Mesothelial cell of epicardium (in vitro differentiated cells): ENCODE data around the gene NYNRIN. TPM values are rescaled to one million over a fixed set of nuclear protein-coding genes. Genes with fewer than 3 reads are reported as not detected.

Source experiments
- DNase-seq, 2 experiments: peaks; one replicate each; pipeline ENCODE4 v3.0.0; 2021; ENCODE audit warnings: low spot score in 2 of 2; ENCODE audit not compliant: unreplicated experiment in 2 of 2
- H3K27ac Mint-ChIP-seq: 2 replicates; pipeline ENCODE4 v1.8.0; 2021; ENCODE audit warnings: mixed read lengths
- H3K27me3 Mint-ChIP-seq: 2 replicates; pipeline ENCODE4 v1.8.0; 2021; ENCODE audit warnings: low read depth, mixed read lengths
- H3K36me3 Mint-ChIP-seq: 2 replicates; pipeline ENCODE4 v1.8.0; 2021; ENCODE audit warnings: mixed read lengths
- H3K4me1 Mint-ChIP-seq: 2 replicates; pipeline ENCODE4 v1.8.0; 2021; ENCODE audit warnings: mixed read lengths
- H3K4me3 Mint-ChIP-seq: 2 replicates; pipeline ENCODE4 v1.8.0; 2021; ENCODE audit warnings: mild to moderate bottlenecking, moderate library complexity, mixed read lengths
- H3K9me3 Mint-ChIP-seq: 2 replicates; pipeline ENCODE4 v1.8.0; 2021; ENCODE audit warnings: mixed read lengths
- total RNA-seq: library from RNA; stranded (reverse); gene quantifications from 3 replicates; pipeline ENCODE4 v1.2.1, GENCODE V29; 2021
- TF ChIP-seq, protein P1 (sequence below): fragments of 200-600 bp; sonication (generic); IDR thresholded peaks from one replicate; pipeline ENCODE4 v1.5.0; 2021; ENCODE audit warnings: antibody characterized with exemption; ENCODE audit not compliant: unreplicated experiment

Gene NYNRIN
- total RNA-seq, 1 donor from 2014 or later = 173 TPM

DNA sequence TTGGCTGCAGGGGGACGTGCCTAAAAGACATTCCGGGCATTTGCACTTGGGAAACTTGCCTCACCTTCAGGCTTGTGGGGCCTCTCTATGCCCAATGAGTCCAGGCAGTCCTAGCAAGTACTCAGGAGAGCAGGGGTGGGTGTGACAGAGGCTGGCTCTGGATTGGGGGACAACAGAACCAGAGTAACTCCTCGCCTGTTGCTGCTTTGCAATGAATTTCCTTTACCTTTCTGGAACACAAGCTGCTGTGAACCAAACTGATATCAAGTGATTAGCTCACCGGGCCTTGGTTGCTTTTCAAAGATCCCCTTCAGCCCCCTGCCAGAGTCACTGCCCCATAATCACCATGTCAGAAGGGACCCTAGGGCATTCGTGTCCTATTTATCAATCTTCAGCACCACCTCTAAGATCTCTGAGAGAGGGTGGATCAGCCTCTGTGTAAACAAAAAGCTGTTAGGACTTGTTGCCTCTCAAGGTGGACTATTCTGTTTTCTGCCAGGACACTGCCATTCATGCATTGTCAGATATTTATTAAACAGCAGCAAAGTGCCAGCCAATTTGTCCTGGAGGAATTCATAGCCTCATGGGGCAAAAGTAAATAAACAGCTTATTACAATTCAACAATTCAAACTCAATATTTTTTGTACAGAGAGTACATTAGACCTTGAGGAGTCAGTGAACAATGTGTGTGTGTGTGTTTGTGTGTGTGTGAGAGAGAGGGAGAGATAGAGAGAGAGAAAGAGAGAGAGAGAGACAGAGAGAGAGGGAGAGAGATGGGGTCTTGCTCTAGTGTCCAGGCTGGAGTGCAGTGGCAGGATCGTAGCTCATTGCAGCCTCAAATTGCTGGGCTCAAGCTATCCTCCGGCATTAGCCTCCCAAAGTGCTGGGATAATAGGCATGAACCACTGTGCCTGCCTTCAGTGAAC is 19.6 kb upstream of the NYNRIN start:
- peaks cover 46% of the 10 kb centered on the region for H3K4me1 Mint-ChIP-seq
- DNase-seq = no peak
- H3K36me3 Mint-ChIP-seq = peaks cover 14% of the 10 kb centered on the region
- TF ChIP-seq, protein P1, sequence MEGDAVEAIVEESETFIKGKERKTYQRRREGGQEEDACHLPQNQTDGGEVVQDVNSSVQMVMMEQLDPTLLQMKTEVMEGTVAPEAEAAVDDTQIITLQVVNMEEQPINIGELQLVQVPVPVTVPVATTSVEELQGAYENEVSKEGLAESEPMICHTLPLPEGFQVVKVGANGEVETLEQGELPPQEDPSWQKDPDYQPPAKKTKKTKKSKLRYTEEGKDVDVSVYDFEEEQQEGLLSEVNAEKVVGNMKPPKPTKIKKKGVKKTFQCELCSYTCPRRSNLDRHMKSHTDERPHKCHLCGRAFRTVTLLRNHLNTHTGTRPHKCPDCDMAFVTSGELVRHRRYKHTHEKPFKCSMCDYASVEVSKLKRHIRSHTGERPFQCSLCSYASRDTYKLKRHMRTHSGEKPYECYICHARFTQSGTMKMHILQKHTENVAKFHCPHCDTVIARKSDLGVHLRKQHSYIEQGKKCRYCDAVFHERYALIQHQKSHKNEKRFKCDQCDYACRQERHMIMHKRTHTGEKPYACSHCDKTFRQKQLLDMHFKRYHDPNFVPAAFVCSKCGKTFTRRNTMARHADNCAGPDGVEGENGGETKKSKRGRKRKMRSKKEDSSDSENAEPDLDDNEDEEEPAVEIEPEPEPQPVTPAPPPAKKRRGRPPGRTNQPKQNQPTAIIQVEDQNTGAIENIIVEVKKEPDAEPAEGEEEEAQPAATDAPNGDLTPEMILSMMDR = no peak
- no peaks in the 10 kb centered on the region for H3K27me3 Mint-ChIP-seq
- no peaks in the 10 kb centered on the region for H3K9me3 Mint-ChIP-seq
- H3K4me3 Mint-ChIP-seq = no peak overlapping the region
- peak overlapping the region; percentile 39 for H3K27ac Mint-ChIP-seq

DNA sequence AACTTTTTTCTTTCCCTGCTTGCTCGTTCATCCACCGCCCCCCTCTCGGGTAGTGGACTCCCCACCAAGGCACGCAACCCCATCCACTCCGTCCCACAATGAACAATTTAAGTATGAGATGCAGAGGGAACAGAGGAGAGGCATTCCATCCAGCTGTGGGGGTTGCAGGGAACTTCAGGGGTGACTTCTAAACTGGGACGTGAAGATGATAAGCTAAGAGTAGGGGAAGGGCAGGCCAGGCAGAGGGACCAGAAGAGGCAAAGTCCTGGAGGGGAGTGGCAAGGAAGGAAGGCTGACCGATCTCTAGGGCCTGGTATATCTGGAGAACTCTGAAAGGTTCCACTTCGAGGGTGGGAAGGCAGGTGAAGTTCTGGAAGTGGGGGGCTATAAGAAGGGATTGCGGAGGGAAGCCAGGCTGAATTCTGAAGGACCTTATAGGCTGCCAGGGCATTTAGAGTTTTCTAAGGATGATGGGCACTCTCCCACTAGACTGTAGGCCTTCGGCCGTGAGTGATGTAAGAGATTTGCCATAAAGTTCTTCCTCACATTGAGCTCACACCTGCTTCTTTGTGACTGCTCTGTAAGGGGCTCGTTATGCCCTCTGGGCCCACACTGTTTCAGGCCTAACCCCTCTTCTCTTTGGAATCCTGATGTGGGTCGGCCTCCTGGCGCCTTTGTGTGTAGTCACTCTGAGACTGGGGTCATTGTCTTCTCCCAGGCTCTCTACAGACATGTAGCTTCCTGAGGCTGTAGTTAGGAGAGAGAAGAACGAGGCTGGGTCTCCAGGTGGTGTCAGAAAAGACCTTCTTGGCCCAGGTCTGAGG is 18.7 kb upstream of the NYNRIN start:
- peak overlapping the region; percentile 45 for H3K27ac Mint-ChIP-seq
- no peaks in the 10 kb centered on the region for H3K27me3 Mint-ChIP-seq
- no peaks in the 10 kb centered on the region for H3K9me3 Mint-ChIP-seq
- H3K4me1 Mint-ChIP-seq = peaks cover 46% of the 10 kb centered on the region
- TF ChIP-seq, protein P1 = no peak
- H3K4me3 Mint-ChIP-seq = no peak overlapping the region
- DNase-seq = no peak
- peaks cover 11% of the 10 kb centered on the region for H3K36me3 Mint-ChIP-seq

DNA sequence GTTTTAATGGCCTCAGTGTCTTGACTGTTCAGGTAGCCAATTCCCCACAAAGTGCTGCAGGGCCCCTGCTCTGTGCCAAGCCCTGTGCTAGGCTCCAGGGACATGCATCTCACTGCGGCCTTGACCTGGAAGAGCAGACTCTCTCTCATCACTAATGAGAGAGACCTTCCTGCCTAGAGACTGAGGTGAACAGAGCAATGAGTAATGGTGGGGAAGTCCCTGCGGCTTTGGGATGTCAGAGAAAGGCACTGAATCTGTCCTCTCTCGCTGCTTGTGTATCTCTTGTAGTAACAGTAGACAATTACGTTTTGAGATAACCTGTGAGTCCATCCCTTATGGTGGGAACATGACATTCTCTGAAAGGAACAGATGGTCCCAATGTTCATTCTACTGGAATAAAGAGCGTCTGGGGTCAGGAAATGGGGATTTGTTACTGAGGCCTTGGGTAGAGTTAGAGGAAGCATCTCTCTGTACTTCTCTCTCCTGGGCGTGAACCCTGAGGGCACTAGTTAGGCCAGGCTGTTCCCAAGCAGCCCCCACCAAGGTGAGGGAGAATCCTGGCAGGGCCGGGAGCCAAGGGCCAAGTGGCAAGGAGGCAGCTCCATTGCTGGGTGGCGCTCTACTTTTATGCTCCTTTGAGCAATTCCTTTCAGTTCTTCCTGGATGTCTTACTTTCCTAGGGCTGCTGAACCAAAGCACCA is 17.3 kb upstream of the NYNRIN start:
- Mint-ChIP-seq H3K4me3 (no peak overlapping the region), H3K27me3 (no peaks in the 10 kb centered on the region), H3K36me3 (peaks cover 8% of the 10 kb centered on the region), H3K4me1 (peaks cover 49% of the 10 kb centered on the region), H3K9me3 (no peaks in the 10 kb centered on the region), H3K27ac (peak overlapping the region; percentile 50)
- TF ChIP-seq, protein P1 = no peak
- DNase-seq = no peak

DNA sequence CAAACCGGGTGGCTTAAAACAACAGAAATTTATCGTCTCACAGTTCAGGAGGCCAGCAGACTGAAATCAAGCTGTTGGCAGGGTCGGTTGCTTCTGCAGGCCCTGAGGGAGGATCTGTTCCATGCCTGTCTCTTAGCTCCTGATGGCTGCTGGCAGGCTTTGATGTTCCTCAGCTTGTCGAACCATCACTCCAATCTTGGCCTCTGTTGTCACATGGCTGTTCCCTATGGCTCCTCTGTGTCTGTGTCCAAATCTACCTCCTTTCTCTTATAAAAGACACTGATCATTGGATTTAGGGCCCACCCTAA is 16.8 kb upstream of the NYNRIN start:
- no peaks in the 10 kb centered on the region for H3K9me3 Mint-ChIP-seq
- no peaks in the 10 kb centered on the region for H3K27me3 Mint-ChIP-seq
- H3K4me1 Mint-ChIP-seq = peaks cover 51% of the 10 kb centered on the region
- no peak overlapping the region for H3K4me3 Mint-ChIP-seq
- peak overlapping the region; percentile 50 for H3K27ac Mint-ChIP-seq
- TF ChIP-seq, protein P1 = no peak
- H3K36me3 Mint-ChIP-seq = peaks cover 6% of the 10 kb centered on the region
- no peak for DNase-seq

DNA sequence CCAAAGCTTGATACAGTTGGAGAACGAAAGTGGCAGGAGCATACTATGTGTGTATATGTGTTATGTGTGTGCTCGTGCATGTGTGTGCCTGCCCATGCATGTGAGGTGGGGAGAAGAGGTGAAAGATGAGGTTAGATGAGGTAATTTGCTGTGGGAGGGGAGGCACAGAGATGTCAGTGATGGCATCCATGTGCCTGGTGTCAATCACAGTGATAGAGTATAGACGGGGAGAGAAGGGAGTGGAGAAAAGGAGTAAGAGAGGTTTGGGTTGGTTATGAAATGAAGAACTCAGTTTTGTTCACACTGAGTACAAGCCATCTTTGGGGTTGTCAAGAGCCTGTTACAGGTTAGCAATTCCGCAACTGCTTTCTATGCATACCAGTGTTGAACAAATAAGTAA is 14.6 kb upstream of the NYNRIN start:
- DNase-seq = no peak
- no peaks in the 10 kb centered on the region for H3K27me3 Mint-ChIP-seq

More for the DNA sequence above, 14.6 kb upstream of the NYNRIN start:
- Mint-ChIP-seq H3K27ac (no peak overlapping the region), H3K9me3 (no peaks in the 10 kb centered on the region), H3K4me1 (peaks cover 39% of the 10 kb centered on the region), H3K36me3 (no peaks in the 10 kb centered on the region), H3K4me3 (no peak overlapping the region)
- TF ChIP-seq, protein P1 = no peak
